Measurements from ENCODE around the gene ARL15. TPM values are rescaled to one million over a fixed set of nuclear protein-coding genes. Genes with fewer than 3 reads are reported as not detected.
"Not testable (repeated sequence)": the region's sequence is repeated elsewhere in the genome, so short reads cannot be mapped to it uniquely, and the experiment has no call there.

The ARL15 gene
- 0.64 and 2.1 TPM in 2 replicates for total RNA-seq (2014; rRNA removed; shearing (Covaris generic))

DNA sequence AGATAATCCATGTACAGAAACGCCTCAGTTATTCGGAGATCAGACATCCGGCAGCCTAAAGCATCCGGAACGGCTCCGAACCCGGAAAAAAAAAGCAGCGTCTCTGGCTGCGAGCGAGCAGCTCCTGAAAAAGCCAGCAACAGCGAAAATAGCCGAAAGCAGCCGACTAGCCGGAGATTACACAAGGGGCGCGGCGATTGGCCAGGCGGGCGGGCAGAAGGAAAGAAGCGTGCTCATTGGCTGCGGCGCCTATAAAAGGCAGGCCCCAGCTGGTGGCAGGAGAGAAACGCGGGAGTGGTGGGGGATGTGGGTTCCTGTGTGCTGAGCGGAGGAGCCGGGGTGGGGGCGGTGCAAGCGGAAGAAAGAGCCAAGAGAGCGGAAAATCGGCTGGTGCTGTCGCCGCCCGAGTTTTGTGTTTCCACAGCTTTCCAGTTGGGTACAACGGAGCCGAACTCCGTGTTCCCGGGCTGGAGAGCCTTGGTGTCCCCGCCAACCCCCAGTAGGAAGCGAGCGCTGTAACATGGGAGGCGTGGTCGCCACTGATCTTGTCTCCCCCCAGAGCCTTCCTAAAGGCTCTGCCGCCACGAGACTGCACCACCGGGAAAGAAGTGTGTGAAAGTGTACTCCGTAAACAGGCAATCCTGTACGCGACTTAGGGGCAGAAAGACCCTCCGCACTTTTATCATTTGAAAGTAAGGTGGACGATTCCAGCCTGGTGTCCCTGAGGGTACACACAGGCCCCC, at the start of gene ARL15:
ARL15 (minus strand) TSS at position 141 of the 743 bp plus-strand sequence.
- in situ Hi-C loops (cut with HindIII; ENCODE audit: low sequenced_read_pairs) = no loop called here
- peak; percentile 98 for DNase-seq (ENCODE audit: low spot score)

- in situ Hi-C loops (cut with HindIII; ENCODE audit: low sequenced_read_pairs) = no loop called here
- DNase-seq (ENCODE audit: low spot score) = no peak
Measured at GRCh38 chr5:54360089-54360488, 49.7 kb upstream of the ARL15 start.

- no peak for DNase-seq (ENCODE audit: low spot score)
- in situ Hi-C loops (cut with HindIII; ENCODE audit: low sequenced_read_pairs) = no loop called here
Measured at GRCh38 chr5:54357408-54358058, 47.2 kb upstream of the ARL15 start.

GRCh38 chr5:54353933-54354564, 43.7 kb upstream of the ARL15 start:
- DNase-seq (ENCODE audit: low spot score); in situ Hi-C loops (cut with HindIII; ENCODE audit: low sequenced_read_pairs): not testable (repeated sequence)

DNA sequence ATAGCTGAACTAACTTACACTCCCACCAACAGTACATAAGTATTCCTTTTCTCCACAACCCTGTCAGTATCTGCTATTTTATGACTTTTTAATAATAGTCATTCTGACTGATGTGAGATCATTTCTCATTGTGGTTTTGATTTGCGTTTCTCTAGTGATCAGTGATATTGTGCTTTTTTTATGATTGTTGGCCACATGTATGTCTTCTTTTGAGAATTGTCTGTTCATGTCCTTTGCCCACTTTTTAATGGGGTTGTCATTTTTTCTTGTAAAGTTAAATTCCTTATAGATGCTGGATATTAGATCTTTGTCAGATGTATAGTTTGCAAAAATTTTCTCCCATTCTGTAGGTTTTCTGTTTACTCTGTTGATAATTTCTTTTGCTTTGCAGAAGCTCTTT, 42.2 kb upstream of the ARL15 start:
- DNase-seq (ENCODE audit: low spot score); in situ Hi-C loops (cut with HindIII; ENCODE audit: low sequenced_read_pairs): not testable (repeated sequence)

- no peak for DNase-seq (ENCODE audit: low spot score)
- in situ Hi-C loops (cut with HindIII; ENCODE audit: low sequenced_read_pairs) = no loop called here
Measured at GRCh38 chr5:54347221-54347865, 37.0 kb upstream of the ARL15 start.

DNA sequence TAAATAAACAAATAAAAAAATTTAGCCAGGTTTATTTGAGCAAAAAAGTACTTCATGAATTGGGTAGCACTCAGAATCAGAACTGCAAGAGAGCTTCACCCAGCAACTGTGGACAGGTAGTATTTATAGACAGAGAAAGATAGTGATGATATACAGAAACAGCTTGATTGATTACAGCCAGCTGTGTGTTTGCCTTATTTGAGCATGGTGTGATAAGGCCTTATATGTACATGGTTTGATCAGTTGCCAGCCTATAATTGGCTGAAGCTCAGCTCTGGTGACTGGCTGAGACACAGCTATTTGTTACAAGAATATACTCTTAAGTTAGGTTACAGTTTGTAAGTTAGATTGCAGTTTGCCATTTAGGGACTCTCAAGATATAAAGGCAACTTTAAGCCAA, 34.3 kb upstream of the ARL15 start:
- DNase-seq (ENCODE audit: low spot score) = no peak
- in situ Hi-C loops (cut with HindIII; ENCODE audit: low sequenced_read_pairs) = no loop called here

DNA sequence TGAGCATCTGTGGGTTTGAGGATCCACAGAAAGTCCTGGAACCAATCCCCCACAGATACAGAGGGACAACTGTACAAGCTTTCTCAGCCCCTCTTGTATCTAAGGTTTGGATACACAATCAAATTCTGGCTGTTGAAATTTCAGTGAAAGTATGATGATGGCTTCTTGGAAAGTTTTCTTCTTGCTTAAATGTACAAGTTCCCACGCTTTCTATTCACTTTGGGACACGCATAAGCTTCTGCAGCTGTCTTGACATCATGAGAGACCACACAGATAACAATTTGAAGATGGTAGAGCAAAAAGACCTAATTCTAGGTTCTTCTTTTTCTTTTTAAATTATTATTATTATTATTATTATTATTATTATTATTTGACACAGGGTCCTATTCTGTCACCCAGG, 31.6 kb upstream of the ARL15 start:
- no peak for DNase-seq (ENCODE audit: low spot score)
- in situ Hi-C loops (cut with HindIII; ENCODE audit: low sequenced_read_pairs) = no loop called here

DNA sequence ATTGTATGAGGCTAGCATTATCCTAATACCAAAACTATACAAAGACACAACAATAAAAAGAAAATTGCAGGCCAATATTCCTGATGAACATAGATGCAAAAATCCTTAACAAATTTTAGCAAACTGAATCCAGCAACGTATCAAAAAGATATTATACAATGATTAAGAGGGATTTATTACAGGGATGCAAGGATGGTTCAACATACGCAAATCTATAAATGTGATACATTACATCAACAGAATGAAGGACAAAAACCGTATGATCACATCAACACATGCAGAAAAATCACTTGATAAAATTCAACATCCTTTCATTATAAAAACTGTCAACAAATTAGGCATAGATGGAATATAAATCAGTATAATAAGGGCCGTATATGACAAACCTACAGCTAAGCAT, 27.1 kb upstream of the ARL15 start:
- in situ Hi-C loops (cut with HindIII; ENCODE audit: low sequenced_read_pairs) = no loop called here
- DNase-seq (ENCODE audit: low spot score) = no peak

DNA sequence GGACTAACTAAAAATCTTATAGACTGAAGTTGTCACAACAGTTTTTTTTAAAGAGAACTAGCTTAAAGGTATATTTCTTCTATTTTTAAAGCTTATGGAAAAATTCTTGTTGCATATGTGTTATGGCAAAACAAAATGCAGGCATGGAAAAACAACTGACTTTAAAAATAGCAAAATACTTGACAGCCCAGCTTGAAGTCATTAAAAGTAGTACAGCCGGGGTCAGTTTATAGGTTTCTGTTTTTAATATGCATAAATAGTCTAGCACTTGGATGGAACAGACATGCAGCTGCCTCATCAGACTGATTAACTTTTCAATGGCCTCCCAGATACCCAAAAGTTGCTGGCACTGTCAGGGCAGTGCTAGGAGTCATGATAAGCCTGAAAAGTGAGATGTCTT, 22.3 kb upstream of the ARL15 start:
- in situ Hi-C loops (cut with HindIII; ENCODE audit: low sequenced_read_pairs) = no loop called here
- no peak for DNase-seq (ENCODE audit: low spot score)

DNA sequence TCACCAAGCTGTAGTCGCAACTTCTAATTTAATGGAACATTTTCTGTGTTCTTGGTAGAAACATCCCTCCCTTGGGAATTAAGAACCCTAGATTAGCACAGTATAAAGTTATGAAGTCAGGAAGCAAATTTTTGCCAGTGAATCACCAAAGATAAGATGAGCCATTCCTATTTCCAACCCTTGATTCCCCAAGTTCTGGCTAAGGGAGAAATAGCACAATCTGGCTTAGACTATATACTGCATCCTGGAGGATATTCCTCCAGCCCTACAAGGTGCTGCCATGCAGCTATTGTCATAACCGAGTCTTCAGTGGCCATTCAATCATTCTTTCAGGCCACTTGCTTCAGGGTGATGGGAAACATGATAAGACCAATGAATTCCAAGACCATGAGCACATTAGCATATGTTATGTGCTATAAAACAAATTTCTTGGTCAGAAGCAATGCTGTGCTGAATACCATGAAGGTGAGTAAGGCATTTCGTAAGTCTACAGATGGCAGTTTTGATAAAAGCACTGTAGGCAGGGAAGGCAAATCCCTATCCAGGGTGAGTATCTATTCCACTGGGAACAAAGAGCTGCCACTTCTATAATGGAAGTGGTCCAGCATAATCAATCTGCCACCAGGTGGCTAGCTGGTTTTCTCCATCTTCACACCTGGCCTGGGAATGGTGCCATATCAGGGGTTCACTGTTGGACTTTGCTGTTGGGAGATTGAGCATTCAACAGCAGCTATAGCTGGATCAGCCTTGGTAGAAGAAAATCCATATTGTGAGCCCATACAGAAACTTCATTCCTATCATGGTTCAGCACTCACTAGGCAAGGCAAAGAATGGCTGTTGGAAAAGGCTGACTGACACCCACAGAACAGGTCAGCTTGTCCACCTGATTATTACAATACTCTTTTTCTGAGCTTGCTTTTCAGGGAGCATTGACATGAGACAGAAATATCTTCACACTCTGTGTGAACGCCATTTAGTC, 19.6 kb upstream of the ARL15 start:
- no peak for DNase-seq (ENCODE audit: low spot score)
- in situ Hi-C loops (cut with HindIII; ENCODE audit: low sequenced_read_pairs) = no loop called here

DNA sequence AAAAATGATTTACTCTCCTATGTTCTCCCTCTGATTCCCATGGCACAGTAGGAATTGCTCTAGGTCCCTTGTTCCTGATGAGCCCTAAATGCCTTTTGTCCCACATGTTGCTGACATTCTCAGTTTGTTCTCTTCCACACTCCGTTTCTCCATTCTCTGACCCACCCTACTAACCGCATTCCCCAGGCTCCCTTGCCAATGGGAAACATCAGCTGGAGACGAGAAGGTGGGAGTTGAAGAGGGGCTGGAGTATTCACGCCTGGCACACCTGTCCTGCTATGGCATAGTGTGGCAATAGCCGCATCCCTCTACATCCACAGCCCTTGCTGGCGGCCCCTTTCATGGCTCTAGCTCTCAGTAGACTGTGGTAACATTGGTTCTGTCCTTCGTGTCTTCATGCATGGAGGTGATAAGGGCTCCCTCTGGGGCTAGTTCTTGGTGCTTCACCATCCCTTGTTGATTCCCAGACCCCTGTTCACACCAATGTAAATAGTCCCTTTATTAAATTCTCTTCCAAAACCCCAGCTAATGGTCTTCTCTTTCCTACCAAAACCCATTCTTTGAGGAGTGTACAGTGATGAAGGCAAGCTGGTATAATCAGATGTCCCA, 16.4 kb upstream of the ARL15 start:
- DNase-seq (ENCODE audit: low spot score) = no peak
- in situ Hi-C loops (cut with HindIII; ENCODE audit: low sequenced_read_pairs) = no loop called here

DNA sequence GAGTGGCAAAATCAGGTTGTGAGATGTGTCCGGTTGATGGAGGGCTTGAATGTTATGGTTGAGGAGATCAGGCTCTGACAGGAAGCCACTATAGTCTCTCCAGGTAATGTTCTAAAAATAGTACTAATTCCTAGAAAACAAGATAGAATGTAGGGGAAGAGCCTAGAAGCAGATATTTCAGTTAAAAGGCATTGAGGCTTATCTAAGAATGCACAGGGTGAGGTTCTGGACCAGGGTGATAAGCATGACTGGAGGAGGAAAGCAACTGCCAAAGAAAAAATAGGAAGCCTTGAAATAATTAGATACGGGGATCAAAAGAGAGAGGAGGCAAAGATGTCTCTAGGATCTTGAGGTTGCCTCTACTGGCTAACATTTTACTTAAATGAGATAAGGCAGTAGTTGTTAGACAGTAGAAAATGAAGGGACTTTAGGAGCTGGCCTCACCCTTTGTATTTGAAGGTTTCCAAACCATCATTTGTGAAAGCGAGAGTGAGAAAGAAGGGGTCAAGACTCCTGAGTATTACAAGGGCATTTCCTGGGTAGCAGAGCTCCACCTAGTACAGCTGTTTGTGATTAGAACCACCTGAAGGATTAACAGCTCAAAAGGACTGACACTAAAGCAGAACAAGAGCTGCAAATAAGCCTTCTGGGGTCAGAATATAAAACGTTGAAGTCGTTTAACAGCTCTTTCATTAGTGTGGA, 15.4 kb upstream of the ARL15 start:
- DNase-seq (ENCODE audit: low spot score) = no peak
- in situ Hi-C loops (cut with HindIII; ENCODE audit: low sequenced_read_pairs) = no loop called here

DNA sequence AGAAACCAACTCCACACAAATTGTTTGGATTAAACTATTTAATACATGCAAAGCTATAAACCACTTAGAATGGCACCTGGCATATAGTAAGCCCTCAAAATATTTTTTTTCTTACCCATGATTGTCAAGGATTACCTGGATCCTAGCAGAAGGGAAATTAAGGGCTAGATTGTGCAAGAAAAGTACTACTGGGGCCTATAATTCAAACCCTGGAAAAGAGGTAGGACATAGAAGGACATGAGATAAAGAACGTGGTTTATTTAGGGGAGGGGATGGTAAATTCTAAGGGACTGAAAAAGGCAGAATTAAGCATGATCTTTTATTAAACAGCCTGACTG, 14.9 kb upstream of the ARL15 start:
- in situ Hi-C loops (cut with HindIII; ENCODE audit: low sequenced_read_pairs) = no loop called here
- DNase-seq (ENCODE audit: low spot score) = no peak

DNA sequence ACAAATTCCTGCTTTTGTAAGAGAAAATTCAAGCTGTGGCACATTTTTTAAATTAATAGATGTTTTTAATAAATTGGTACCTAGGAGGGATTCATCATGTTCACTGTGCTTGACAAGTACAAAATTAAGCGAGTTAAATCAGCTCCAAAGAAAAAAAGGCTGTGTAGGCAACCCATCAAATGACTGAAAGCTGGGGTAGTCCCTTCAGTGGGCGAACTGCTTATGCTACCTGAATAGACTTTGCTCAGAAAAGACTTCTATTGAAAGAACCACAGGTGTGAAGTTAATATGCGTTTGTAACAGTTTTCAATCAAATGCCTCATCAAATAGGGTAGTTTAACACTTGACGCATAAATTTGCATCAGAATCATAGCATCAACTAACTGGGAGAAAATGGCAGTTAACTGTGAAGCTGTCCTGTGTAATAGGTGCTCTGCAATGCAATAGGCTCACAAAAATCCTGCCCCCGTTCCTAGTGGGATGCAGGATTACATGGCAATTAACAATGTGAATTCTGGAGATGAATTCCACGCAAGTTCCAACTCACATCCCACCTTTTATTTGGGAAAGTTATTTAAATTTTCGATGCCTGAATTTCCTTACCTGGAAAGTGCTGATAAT, 14.4 kb upstream of the ARL15 start:
- in situ Hi-C loops (cut with HindIII; ENCODE audit: low sequenced_read_pairs) = no loop called here
- DNase-seq (ENCODE audit: low spot score) = no peak

DNA sequence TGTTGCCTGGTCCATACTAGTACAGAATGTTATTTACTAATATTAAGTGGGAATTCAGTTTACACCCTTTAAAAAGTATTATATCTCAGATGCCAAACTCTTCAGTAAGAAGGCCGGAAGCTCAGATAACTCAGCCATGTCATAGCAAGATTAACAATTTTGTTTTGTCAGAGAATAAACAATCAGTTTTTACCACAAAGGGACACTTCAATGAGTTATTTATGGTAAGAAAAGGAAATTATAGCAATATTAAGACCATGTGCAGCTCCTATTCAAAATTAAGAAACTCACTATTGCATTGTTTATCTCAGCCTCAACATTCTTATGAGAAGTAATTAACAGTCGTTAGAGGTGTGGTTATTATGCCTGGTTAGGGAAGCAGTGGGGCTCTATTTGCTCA, 13.1 kb upstream of the ARL15 start:
- no peak for DNase-seq (ENCODE audit: low spot score)
- in situ Hi-C loops (cut with HindIII; ENCODE audit: low sequenced_read_pairs) = no loop called here

DNA sequence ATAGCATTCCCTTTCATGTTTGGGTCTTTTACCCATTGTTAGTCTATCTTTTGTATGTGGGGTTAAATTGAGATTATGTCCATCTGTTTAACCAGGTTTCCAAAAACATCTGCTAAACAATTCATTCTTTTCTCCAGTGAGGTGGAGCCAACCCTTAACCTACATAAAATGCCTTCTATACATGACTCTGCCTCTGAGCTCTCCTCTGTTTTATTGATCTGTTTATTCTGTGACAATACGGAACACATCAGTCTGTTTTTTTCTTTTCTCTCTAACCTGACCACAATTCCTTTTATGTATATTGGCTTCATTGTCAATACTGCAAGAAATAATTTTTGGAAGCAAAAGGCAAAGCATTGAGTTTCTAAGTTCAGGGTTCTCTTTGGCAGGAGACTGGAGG, 9.9 kb upstream of the ARL15 start:
- DNase-seq (ENCODE audit: low spot score) = no peak
- in situ Hi-C loops (cut with HindIII; ENCODE audit: low sequenced_read_pairs) = no loop called here

Measured in G401 (cell line).